GM18526 (cell line): ENCODE measurements around the gene ARID5A.

Experiments
- POLR2A ChIP-seq: IDR thresholded peaks from 3 replicates; pipeline ENCODE4 v1.6.1; 2011; ENCODE audit not compliant: insufficient read length; ENCODE audit errors: extremely low read depth

ARID5A gene

GRCh38 chr2:96530474-96531357 lies 5.8 kb upstream of the ARID5A start:
- no peak for TF ChIP-seq POLR2A

GRCh38 chr2:96531366-96531765 lies 5.2 kb upstream of the ARID5A start:
- TF ChIP-seq POLR2A: no peak

- no peak for TF ChIP-seq POLR2A
Measured at GRCh38 chr2:96531872-96532505, 4.6 kb upstream of the ARID5A start.

GRCh38 chr2:96532641-96533291 lies 3.8 kb upstream of the ARID5A start:
- TF ChIP-seq POLR2A: no peak

- no peak for TF ChIP-seq POLR2A
Measured at GRCh38 chr2:96533292-96534073, 3.1 kb upstream of the ARID5A start.

- TF ChIP-seq POLR2A: no peak
Measured at GRCh38 chr2:96534141-96534540, 2.4 kb upstream of the ARID5A start.

GRCh38 chr2:96534701-96535181 lies 1.8 kb upstream of the ARID5A start:
- TF ChIP-seq POLR2A: no peak

GRCh38 chr2:96535331-96535730 lies 1.2 kb upstream of the ARID5A start:
- TF ChIP-seq POLR2A: no peak

- no peak for TF ChIP-seq POLR2A
Measured at GRCh38 chr2:96537066-96537733, 648 bp downstream of the ARID5A start.

- no peak for TF ChIP-seq POLR2A
Measured at GRCh38 chr2:96537734-96538486, 1.4 kb downstream of the ARID5A start.

GRCh38 chr2:96538487-96539214 lies 2.1 kb downstream of the ARID5A start:
- peak; percentile 27 for TF ChIP-seq POLR2A

GRCh38 chr2:96539215-96539920 lies 2.8 kb downstream of the ARID5A start:
- no peak for TF ChIP-seq POLR2A

GRCh38 chr2:96540136-96540535 lies 3.6 kb downstream of the ARID5A start:
- no peak for TF ChIP-seq POLR2A
